A549 (cell line): ENCODE data around the gene MPP2. TPM values are rescaled to one million over a fixed set of nuclear protein-coding genes. Genes with fewer than 3 reads are reported as not detected.

Experiments used
- ATAC-seq, 2 experiments: fragments of 200-7000 bp in 1 of 2; fragments of >200 bp in 1 of 2; cut with Nextera tagmentation in 1 of 2; cut with Tn5 transposase in 1 of 2; 3 replicates each; pipeline versions ENCODE4 v1.8.0 to v1.9.1; 2018 to 2020; ENCODE audit warnings: mild to moderate bottlenecking in 1 of 2, moderate library complexity in 1 of 2
- CTCF ChIA-PET: fragments of 300-600 bp; sonication (Branson Sonifier 250); formaldehyde crosslinking; extraction: SDS; loops from one replicate; lab custom pipeline; 2021; ENCODE audit warnings: antibody characterized with exemption, inconsistent platforms; lab: Yijun Ruan, JAX
- POLR2A ChIA-PET: fragments of 350-600 bp; formaldehyde crosslinking; extraction: SDS; loops from one replicate; lab custom pipeline; 2021; ENCODE audit warnings: antibody characterized with exemption, inconsistent platforms; lab: Yijun Ruan, JAX
- DNase-seq, 2 experiments: peaks; one replicate each; pipeline versions ENCODE4 v3.0.0 to v3.0.0-alpha.2; 2011 to 2016; ENCODE audit warnings: low read depth in 1 of 2, low spot score in 1 of 2
- FAIRE-seq: peaks from 2 replicates; lab custom pipeline; 2011; peaks lifted over from hg19 to GRCh38; lab: Jason Lieb, UNC
- H3K27ac ChIP-seq, 2 experiments: fragments of >200 bp; sonication (Bioruptor Twin); formaldehyde crosslinking; 3 replicates each; pipeline ENCODE4 v1.5.1; 2016 to 2017
- H3K4me1 ChIP-seq: fragments of >200 bp; sonication (Bioruptor Twin); formaldehyde crosslinking; 3 replicates; pipeline ENCODE4 v1.6.1; 2016
- H3K4me2 ChIP-seq: fragments of >200 bp; sonication (Bioruptor Twin); formaldehyde crosslinking; 3 replicates; pipeline ENCODE4 v1.6.1; 2016
- H3K4me3 ChIP-seq: fragments of >200 bp; sonication (Bioruptor Twin); formaldehyde crosslinking; 3 replicates; pipeline ENCODE4 v1.5.1; 2016
- H3K9me3 ChIP-seq: fragments of >200 bp; sonication (Bioruptor Twin); formaldehyde crosslinking; 3 replicates; pipeline ENCODE4 v1.6.1; 2016
- CBX2 ChIP-seq: fragments of 200-600 bp; sonication (generic); IDR thresholded peaks from 2 replicates; pipeline ENCODE4 v1.6.1; 2016; ENCODE audit warnings: low read depth, mild to moderate bottlenecking, borderline replicate concordance
- CHD2 ChIP-seq: fragments of 150-350 bp; IDR thresholded peaks from 2 replicates; pipeline ENCODE4 v1.6.1; 2014; ENCODE audit warnings: low read length; ENCODE audit not compliant: partially characterized antibody
- EHMT2 ChIP-seq: fragments of 200-600 bp; sonication (generic); IDR thresholded peaks from 2 replicates; pipeline ENCODE4 v1.6.1; 2016; ENCODE audit warnings: antibody characterized with exemption, low read depth, mild to moderate bottlenecking, moderate library complexity
- EP300 ChIP-seq, 2 experiments: fragments of >200 bp; sonication (Bioruptor Twin); formaldehyde crosslinking; IDR thresholded peaks; 2 replicates in 1 of 2; 3 replicates in 1 of 2; pipeline ENCODE4 v1.6.1; 2016 to 2017
- FOXS1 ChIP-seq: fragments of 250-450 bp; sonication (Bioruptor Pico); IDR thresholded peaks from 2 replicates; pipeline ENCODE4 v1.5.0; 2020; ENCODE audit warnings: mild to moderate bottlenecking, moderate library complexity
- HDAC2 ChIP-seq: fragments of 200-600 bp; sonication (generic); IDR thresholded peaks from 2 replicates; pipeline ENCODE4 v1.6.1; 2016
- HOXA7 ChIP-seq: fragments of 250-450 bp; sonication (Bioruptor Pico); IDR thresholded peaks from 2 replicates; pipeline ENCODE4 v1.5.0; 2020; ENCODE audit warnings: mild to moderate bottlenecking, moderate library complexity
- KDM1A ChIP-seq: fragments of 200-600 bp; sonication (generic); IDR thresholded peaks from 2 replicates; pipeline ENCODE4 v1.6.1; 2016; ENCODE audit warnings: low read depth, mild to moderate bottlenecking
- MAZ ChIP-seq: fragments of 150-350 bp; IDR thresholded peaks from 2 replicates; pipeline ENCODE4 v1.6.1; 2014; ENCODE audit warnings: antibody characterized with exemption, low read depth, low read length, borderline replicate concordance
- NFE2L2 ChIP-seq: fragments of 150-350 bp; conservative IDR thresholded peaks from 2 replicates; pipeline ENCODE4 v1.6.1; 2014; ENCODE audit warnings: low read length
- NPAS2 ChIP-seq: fragments of 250-450 bp; sonication (Bioruptor Pico); IDR thresholded peaks from 2 replicates; pipeline ENCODE4 v1.8.0; 2022; ENCODE audit warnings: mild to moderate bottlenecking, moderate library complexity, borderline replicate concordance
- NR3C1 ChIP-seq: fragments of >200 bp; sonication (Bioruptor Twin); formaldehyde crosslinking; IDR thresholded peaks from 3 replicates; pipeline ENCODE4 v1.6.1; 2017
- PHF8 ChIP-seq: fragments of 200-600 bp; sonication (generic); IDR thresholded peaks from 2 replicates; pipeline ENCODE4 v1.6.1; 2016; ENCODE audit warnings: low read depth, mild to moderate bottlenecking, antibody characterized with exemption, moderate library complexity, borderline replicate concordance
- POLR2A ChIP-seq: IDR thresholded peaks from 2 replicates; pipeline ENCODE4 v1.6.1; 2012; ENCODE audit warnings: mild to moderate bottlenecking, low read length
- RARB ChIP-seq: fragments of 250-450 bp; sonication (Bioruptor Pico); IDR thresholded peaks from 2 replicates; pipeline ENCODE4 v1.8.0; 2021; ENCODE audit warnings: mild to moderate bottlenecking, moderate library complexity
- RCOR1 ChIP-seq: fragments of 150-350 bp; IDR thresholded peaks from 2 replicates; pipeline ENCODE4 v1.6.1; 2014; ENCODE audit warnings: antibody characterized with exemption, low read length, low read depth
- SREBF2 ChIP-seq: fragments of 450-650 bp; IDR thresholded peaks from 2 replicates; pipeline ENCODE4 v1.6.1; 2014; ENCODE audit warnings: mild to moderate bottlenecking, moderate library complexity
- ZC3H11A ChIP-seq: fragments of 450-650 bp; IDR thresholded peaks from 2 replicates; pipeline ENCODE4 v1.6.1; 2014; ENCODE audit warnings: antibody characterized with exemption, mild to moderate bottlenecking
- ZFP36 ChIP-seq: fragments of 450-650 bp; IDR thresholded peaks from 2 replicates; pipeline ENCODE4 v1.6.1; 2014; ENCODE audit warnings: borderline replicate concordance; ENCODE audit not compliant: partially characterized antibody
- WGBS: methylation state at CpG from one replicate; pipeline ENCODE4 v1.1.6; 2017; ENCODE audit errors: missing lambda C conversion rate; 5-methylcytosine and 5-hydroxymethylcytosine counted together
- polyA plus RNA-seq, 4 experiments: library from polyadenylated mRNA; depleted of rRNA in 3 of 4; stranded (reverse); fragments of >200 nt; fragmentation: RNase III in 1 of 4; extraction: RNeasy Plus Mini Kit Qiagen cat#74134 plus additional on column Dnase treatment in 1 of 4; gene quantifications; 2 replicates in 3 of 4; 3 replicates in 1 of 4; pipeline ENCODE4 v1.2.3, GENCODE V29; 2011 to 2017
- TF ChIP-seq, protein P1 (sequence below): fragments of 200-600 bp; sonication (generic); IDR thresholded peaks from 2 replicates; pipeline ENCODE4 v1.6.1; 2016; ENCODE audit warnings: antibody characterized with exemption, mild to moderate bottlenecking, moderate library complexity
- TF ChIP-seq, protein P2 (sequence below): fragments of 250-450 bp; sonication (Bioruptor Pico); IDR thresholded peaks from 2 replicates; pipeline ENCODE4 v1.5.0; 2020; ENCODE audit warnings: low read depth, mild to moderate bottlenecking, moderate library complexity
- TF ChIP-seq, protein P3 (sequence below): fragments of 150-350 bp; IDR thresholded peaks from 2 replicates; pipeline ENCODE4 v1.6.1; 2014; ENCODE audit warnings: low read depth, mild to moderate bottlenecking, low read length
- TF ChIP-seq, protein P4 (sequence below): fragments of >200 bp; sonication (Bioruptor Twin); formaldehyde crosslinking; IDR thresholded peaks from 3 replicates; pipeline ENCODE4 v1.5.1; 2016
- TF ChIP-seq, protein P5 (sequence below): fragments of 250-450 bp; sonication (Bioruptor Pico); IDR thresholded peaks from 2 replicates; pipeline ENCODE4 v1.5.0; 2021; ENCODE audit warnings: mild to moderate bottlenecking, moderate library complexity, borderline replicate concordance

The MPP2 gene
- polyA plus RNA-seq, 2 of the 4 experiments (the other 2 are of a cell fraction): 3.8 to 4.2 TPM

DNA sequence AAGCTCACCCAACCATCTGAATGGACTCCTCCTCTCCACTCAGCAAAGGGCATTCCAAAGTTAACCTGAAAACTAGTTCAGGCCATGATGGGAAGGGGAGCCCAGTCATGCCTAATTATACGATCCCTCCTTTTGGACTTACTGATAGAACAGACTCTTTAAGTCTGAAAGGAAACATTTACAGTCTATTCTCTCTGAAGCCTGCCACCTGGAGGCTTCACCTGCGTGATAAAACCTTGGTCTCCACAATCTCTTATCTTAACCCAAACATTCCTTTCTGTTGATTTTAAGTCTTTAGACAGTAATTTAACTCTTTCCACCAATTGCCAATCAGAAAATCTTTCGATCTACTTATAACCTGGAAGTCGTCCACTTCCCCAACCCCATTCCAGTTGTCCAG, 9.0 kb upstream of the MPP2 start:
- no peak for ATAC-seq
- TF ChIP-seq, protein P1, sequence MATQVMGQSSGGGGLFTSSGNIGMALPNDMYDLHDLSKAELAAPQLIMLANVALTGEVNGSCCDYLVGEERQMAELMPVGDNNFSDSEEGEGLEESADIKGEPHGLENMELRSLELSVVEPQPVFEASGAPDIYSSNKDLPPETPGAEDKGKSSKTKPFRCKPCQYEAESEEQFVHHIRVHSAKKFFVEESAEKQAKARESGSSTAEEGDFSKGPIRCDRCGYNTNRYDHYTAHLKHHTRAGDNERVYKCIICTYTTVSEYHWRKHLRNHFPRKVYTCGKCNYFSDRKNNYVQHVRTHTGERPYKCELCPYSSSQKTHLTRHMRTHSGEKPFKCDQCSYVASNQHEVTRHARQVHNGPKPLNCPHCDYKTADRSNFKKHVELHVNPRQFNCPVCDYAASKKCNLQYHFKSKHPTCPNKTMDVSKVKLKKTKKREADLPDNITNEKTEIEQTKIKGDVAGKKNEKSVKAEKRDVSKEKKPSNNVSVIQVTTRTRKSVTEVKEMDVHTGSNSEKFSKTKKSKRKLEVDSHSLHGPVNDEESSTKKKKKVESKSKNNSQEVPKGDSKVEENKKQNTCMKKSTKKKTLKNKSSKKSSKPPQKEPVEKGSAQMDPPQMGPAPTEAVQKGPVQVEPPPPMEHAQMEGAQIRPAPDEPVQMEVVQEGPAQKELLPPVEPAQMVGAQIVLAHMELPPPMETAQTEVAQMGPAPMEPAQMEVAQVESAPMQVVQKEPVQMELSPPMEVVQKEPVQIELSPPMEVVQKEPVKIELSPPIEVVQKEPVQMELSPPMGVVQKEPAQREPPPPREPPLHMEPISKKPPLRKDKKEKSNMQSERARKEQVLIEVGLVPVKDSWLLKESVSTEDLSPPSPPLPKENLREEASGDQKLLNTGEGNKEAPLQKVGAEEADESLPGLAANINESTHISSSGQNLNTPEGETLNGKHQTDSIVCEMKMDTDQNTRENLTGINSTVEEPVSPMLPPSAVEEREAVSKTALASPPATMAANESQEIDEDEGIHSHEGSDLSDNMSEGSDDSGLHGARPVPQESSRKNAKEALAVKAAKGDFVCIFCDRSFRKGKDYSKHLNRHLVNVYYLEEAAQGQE: no peak
- TF ChIP-seq ZFP36 (no peak), PHF8 (no peak), MAZ (no peak), CHD2 (no peak), CBX2 (no peak), POLR2A (no peak), EP300 (IDR thresholded peaks at IDR 0.05) (no peak), FOXS1 (no peak), NPAS2 (CRISPR knock-in tag) (no peak), ZC3H11A (no peak)
- TF ChIP-seq, protein P2, sequence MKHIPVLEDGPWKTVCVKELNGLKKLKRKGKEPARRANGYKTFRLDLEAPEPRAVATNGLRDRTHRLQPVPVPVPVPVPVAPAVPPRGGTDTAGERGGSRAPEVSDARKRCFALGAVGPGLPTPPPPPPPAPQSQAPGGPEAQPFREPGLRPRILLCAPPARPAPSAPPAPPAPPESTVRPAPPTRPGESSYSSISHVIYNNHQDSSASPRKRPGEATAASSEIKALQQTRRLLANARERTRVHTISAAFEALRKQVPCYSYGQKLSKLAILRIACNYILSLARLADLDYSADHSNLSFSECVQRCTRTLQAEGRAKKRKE: no peak
- POLR2A ChIA-PET: no interaction called here
- no peak for DNase-seq
- no peak for FAIRE-seq
- 46% methylated on average over 4 of the region's 4 CpGs for WGBS
- Histone ChIP-seq H3K4me2 (no peak overlapping the region), H3K4me1 (no peaks in the 10 kb centered on the region), H3K9me3 (no peaks in the 10 kb centered on the region), H3K4me3 (no peak overlapping the region), H3K27ac (no peak overlapping the region)
- CTCF ChIA-PET: interaction anchor here (1.0 to 18.8 kb wide), 6 partner anchors 9 to 109 kb away, joined by 3 to 215 read pairs (median 34); partner anchors contain the start of genes MPP2 and PPY

DNA sequence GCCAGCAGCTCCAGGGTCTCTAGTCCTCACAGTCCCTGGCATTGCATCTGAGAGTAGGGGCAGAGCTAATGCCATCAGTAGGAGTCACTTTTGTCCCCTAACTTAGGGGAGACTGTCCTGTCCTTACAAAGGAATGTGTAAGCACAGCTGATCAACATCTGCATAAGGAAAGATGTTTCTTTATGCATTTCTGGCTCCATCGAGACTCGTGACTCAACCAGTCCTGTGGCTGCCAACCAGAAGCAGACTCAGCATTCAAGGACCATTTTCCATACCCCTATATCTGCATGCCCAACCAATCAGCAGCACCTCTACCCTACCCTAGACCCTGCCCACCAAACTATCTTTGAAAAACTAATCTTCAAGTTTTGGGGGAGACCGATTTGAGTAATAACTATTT, 8.2 kb upstream of the MPP2 start:
- TF ChIP-seq KDM1A (no peak), EHMT2 (no peak), FOXS1 (no peak), SREBF2 (no peak), HDAC2 (no peak), RCOR1 (no peak), NR3C1 (no peak), NFE2L2 (no peak), RARB (no peak), HOXA7 (CRISPR knock-in tag) (no peak), POLR2A (no peak)
- TF ChIP-seq, protein P3, sequence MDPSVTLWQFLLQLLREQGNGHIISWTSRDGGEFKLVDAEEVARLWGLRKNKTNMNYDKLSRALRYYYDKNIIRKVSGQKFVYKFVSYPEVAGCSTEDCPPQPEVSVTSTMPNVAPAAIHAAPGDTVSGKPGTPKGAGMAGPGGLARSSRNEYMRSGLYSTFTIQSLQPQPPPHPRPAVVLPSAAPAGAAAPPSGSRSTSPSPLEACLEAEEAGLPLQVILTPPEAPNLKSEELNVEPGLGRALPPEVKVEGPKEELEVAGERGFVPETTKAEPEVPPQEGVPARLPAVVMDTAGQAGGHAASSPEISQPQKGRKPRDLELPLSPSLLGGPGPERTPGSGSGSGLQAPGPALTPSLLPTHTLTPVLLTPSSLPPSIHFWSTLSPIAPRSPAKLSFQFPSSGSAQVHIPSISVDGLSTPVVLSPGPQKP: no peak
- TF ChIP-seq, protein P1: no peak
- TF ChIP-seq, protein P4, sequence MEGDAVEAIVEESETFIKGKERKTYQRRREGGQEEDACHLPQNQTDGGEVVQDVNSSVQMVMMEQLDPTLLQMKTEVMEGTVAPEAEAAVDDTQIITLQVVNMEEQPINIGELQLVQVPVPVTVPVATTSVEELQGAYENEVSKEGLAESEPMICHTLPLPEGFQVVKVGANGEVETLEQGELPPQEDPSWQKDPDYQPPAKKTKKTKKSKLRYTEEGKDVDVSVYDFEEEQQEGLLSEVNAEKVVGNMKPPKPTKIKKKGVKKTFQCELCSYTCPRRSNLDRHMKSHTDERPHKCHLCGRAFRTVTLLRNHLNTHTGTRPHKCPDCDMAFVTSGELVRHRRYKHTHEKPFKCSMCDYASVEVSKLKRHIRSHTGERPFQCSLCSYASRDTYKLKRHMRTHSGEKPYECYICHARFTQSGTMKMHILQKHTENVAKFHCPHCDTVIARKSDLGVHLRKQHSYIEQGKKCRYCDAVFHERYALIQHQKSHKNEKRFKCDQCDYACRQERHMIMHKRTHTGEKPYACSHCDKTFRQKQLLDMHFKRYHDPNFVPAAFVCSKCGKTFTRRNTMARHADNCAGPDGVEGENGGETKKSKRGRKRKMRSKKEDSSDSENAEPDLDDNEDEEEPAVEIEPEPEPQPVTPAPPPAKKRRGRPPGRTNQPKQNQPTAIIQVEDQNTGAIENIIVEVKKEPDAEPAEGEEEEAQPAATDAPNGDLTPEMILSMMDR: no peak
- TF ChIP-seq, protein P5, sequence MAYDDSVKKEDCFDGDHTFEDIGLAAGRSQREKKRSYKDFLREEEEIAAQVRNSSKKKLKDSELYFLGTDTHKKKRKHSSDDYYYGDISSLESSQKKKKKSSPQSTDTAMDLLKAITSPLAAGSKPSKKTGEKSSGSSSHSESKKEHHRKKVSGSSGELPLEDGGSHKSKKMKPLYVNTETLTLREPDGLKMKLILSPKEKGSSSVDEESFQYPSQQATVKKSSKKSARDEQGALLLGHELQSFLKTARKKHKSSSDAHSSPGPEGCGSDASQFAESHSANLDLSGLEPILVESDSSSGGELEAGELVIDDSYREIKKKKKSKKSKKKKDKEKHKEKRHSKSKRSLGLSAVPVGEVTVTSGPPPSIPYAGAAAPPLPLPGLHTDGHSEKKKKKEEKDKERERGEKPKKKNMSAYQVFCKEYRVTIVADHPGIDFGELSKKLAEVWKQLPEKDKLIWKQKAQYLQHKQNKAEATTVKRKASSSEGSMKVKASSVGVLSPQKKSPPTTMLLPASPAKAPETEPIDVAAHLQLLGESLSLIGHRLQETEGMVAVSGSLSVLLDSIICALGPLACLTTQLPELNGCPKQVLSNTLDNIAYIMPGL: no peak
- ChIA-PET POLR2A (no interaction called here), CTCF (interaction anchor here (1.8 to 18.8 kb wide), 5 partner anchors 8 to 36 kb away, joined by 4 to 215 read pairs (median 44); partner anchors contain the start of genes MPP2 and PPY)
- no peaks in the 10 kb centered on the region for H3K9me3 ChIP-seq
- H3K4me3 ChIP-seq: no peak overlapping the region
- no peak overlapping the region for H3K27ac ChIP-seq
- WGBS: 64% methylated on average over 3 of the region's 3 CpGs
- FAIRE-seq (no peak), DNase-seq (no peak), ATAC-seq (no peak)
- no peak overlapping the region for H3K4me2 ChIP-seq
- no peaks in the 10 kb centered on the region for H3K4me1 ChIP-seq
